ENCODE data around the gene SUSD4. TPM values are rescaled to one million over a fixed set of nuclear protein-coding genes. Genes with fewer than 3 reads are reported as not detected.

SUSD4 gene
- total RNA-seq, 1 experiment from 2014 or later = not detected

DNA sequence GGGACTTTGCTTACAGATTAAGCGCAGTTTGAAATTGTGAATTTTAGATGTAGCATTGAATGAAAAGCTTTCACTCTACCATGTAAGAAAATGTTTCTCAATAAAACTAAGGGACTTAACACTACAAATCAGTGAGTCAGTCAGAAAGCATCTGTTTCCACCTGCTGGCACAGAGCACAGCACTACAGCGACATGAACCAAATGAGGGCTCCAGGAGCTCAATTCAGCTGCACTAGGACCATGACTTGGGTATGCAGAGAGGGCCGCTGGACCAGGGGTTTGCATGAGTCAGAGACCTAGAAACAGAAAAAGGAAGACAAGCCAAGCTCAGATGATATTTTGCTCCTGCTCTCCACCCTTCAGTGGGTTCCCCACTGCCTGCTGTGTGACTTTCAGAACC is 5.2 kb downstream of the SUSD4 start:
- peak; percentile 15 for DNase-seq (ENCODE audit: low spot score)

DNA sequence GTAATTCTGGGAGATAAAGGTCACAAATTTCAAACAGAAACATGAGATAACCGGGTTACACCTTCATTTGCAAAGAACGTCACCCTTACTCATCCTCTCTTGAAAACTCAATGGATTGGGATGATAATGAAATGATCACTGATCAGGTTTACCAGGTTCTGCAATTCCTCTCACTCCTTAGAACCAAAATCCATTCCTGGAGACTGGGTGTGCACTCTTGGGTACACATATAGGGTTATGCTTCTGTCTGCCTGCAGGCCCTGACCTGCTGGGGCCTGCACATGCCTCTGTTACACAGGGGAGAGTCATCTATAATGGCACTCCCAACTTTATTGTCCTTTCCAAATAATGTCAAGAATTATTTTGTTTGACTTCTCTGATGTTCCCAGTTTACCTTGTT is 8.3 kb downstream of the SUSD4 start:
- no peak for DNase-seq (ENCODE audit: low spot score)

DNA sequence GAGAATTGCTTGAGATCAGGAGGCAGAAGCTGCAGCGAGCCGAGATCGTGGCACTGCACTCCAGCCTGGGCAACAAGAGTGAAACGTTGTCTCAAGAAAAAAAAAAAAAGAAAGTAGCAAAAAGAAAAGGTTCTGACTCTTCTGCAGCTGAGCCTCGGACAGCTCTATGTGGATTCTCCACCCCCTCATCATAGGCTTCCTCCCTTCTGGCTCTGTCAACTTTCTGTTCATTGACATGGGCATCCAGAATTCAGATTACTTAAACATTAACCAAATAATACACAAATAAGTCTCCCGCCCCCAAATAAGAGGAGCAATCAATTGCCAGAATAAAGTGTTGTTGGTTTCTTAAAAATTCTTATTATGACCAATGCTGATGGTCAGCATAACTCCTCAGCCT is 10.0 kb downstream of the SUSD4 start:
- no peak for DNase-seq (ENCODE audit: low spot score)

DNA sequence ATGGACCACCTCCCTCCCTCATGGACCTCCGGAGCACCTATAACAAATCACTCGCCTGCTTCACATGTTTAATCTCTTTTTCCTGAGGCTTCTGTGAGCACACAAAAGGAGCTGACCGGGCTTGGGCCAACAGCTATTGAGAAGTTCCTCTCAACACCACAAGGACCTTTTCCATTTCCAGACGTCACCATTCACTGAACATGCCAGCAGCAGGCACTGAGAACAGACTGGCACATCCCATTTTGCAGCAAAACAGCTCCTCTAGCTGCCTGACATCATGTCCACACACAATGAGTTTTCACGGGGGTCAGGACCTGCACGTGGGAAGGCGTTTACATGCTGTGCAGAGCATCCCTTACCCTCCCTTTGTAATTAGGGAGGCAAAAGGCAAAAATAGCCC is 11.0 kb downstream of the SUSD4 start:
- no peak for DNase-seq (ENCODE audit: low spot score)

DNA sequence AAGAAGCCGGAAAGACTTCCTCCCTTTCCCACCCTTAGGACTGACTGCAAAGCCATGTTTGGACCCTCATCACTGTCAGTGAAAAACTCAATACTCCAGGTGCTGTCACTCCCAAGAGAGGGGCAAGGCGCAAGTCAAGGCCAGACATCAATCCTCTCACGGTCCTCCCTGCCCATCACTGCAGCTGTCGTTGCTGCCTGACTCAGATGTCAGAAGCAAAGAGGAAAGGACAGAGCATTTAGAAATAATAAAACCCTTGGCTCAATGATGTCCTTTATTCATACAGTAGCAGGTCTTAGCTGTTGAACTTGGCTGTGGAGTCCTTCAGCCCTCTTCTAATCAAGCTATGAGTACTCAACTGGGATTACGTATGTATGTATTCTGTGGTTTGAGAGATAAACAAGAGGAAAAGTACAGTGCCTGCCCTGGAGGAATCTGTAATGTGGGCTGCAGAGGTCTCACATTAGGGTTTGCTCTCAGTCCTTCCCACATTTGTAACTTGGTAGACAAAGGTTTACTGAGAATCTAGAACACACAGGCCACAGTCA is 13.5 kb downstream of the SUSD4 start:
- no peak for DNase-seq (ENCODE audit: low spot score)

DNA sequence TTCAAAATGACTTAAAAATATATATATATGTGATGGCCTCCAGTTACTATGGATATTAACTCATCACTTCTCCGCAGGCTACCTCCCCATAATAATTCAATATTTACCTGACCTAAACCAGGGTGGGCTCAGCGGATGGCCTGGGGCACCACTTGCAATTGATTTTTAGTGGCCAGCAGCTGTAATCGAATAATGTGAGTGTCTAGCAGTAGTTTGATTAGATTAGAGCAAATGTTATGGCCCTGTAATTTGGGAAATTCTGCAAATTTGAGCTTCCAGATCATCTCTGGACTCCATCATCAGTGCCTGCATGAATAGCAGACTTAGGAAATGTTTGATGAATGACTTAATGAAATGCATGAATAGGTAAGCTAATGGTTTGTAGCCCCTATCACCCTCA is 14.7 kb downstream of the SUSD4 start:
- no peak for DNase-seq (ENCODE audit: low spot score)

DNA sequence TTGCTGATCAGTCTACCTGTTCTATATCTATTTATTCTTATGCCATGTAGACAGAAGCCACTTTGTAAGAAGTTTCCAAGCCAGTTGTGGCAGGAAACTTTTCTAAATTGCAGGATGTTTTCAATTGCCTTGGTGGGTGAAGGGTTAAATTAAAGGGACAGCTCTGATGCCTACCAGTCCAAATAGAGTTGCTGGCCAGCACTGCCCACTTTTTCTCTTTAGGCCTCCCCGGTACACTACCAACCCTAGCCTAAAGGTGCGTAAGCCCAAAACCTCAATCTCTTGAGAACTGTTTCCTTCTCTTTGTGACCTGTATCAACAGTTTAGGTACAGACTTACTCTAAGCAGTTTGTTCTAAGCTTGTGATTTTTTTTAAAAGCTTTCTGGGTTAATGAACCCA is 15.5 kb downstream of the SUSD4 start:
- no peak for DNase-seq (ENCODE audit: low spot score)

DNA sequence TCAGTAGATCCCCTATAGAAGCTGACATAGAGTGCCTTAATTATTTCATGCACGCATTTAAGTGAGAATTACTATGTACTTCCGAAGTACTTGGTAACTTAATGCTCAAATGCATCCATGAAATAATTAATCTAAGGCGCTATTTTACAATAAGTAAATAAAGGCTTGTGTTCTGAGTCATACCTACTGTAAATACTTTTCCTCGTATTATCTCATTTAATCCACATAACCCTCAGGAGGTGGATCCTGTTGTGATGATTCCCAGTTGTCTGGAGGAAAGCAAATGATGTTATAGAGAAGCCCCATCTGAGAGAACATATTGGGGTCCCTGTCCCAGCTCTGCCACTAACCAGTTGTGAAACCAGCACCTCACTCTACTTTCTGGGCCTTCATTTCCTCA is 16.4 kb downstream of the SUSD4 start:
- no peak for DNase-seq (ENCODE audit: low spot score)

DNA sequence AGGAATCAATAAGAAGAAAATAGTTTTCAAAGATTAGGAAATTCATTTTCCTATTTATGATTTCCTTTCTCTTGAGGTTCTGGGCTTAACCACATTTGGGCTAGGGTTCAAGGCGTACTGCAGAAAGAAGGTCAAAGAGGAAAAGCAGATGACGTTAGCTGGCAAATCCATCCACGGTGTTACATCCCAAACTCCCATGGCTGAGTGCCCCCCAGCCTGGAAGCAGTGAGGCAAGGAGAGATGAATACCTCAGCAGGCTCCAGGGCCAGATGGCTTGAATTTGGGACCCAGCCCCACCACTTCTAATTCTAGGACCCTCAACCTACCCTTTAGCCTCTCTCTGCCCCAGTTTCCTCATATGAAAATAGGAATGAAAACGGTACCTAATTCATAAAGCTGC is 17.7 kb downstream of the SUSD4 start:
- no peak for DNase-seq (ENCODE audit: low spot score)

DNA sequence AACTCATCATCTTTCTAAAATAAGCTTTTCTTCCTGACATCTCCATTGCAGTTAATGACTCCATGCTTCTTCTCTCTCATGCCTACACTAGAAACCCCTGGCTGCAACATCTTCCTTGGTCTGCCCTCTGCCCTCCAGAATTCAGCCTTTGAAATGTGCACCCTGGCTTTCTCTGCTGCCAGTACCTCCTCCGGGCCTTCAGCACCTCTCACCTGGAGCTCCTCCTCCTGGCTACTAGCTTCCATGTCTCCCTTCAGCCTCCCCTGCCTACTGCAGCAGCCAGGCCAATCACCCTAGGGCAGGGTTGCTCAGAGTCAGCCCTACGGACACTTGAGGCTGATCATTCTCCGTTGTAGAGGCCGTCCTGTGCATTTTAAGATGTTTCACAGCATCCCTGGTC is 18.3 kb downstream of the SUSD4 start:
- DNase-seq (ENCODE audit: low spot score) = no peak

DNA sequence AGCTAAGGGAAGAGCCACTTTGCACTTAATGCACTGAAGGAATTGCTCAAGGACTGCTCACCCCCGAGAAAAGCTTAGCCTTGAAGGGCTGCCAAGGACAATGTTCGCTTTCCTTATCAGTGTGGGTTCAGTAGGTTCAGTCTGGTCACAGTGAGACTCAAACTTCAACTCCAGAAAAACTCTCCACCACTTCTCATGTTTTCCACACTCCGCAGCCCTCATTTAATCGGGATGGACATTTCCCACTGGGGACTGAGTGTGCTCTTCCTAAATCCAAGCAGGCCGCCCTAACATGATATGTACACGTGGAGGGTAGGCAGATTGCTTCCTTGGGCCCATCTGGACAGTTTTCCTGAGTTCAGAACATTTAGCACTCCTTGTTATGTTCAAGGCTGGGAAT is 19.5 kb downstream of the SUSD4 start:
- DNase-seq (ENCODE audit: low spot score) = no peak

DNA sequence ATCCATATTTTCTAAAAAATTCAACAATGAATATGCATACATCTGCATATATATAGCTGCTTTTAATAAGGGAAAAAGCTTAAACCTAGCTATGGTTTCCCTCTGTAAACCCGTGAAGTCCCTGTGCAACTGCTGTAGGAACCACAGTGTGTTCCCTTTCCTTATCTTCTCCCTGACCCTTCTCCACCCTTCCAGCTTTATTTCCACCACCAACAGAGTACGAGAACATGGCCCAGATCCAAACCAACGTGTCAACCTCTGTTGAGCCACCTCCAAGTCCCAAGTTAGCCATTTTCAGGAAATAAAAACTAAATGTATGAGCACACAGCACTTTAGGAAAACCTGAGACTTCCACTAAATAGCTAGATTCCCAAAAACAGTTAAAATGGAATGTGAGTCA is 20.3 kb downstream of the SUSD4 start:
- DNase-seq (ENCODE audit: low spot score) = no peak

DNA sequence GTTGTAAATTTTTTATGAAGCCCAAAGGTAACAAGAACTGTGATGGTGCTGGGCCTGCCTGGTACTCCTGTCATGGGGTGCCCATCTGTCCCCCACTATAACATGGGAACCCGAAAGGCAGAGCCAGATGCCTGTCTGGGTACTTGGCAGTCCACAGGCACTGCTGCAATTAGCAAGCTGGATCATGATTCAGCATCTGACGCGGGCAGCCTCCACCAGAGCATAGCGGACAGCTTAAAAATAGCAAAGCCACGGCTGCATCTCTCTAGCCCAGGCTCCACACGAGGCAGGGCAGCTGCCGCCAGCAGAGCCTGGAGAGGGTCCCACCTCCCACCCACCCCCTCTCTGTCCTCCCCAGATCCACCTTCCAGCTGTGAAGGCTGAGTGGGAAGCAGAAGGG is 22.9 kb downstream of the SUSD4 start:
- peak; percentile 70 for DNase-seq (ENCODE audit: low spot score)

DNA sequence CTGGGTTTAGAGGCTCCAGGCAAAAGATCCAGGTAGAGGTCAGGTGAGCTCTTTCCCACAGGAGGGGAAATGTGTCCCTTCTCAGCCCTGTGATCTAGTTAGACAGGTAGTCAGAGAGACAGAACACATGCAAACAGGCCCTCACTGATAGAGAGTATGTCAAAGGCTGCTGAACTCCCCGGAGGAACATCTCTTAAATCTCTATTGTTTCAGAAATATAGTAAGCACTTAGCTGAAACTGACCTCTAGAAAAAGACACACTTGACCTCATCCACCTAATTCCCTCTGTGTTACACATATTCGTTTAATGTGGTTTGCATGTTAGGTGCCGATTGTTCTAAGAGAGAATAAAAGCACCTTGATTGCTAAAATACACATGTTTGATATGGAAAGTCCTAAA is 23.3 kb downstream of the SUSD4 start:
- DNase-seq (ENCODE audit: low spot score) = no peak

DNA sequence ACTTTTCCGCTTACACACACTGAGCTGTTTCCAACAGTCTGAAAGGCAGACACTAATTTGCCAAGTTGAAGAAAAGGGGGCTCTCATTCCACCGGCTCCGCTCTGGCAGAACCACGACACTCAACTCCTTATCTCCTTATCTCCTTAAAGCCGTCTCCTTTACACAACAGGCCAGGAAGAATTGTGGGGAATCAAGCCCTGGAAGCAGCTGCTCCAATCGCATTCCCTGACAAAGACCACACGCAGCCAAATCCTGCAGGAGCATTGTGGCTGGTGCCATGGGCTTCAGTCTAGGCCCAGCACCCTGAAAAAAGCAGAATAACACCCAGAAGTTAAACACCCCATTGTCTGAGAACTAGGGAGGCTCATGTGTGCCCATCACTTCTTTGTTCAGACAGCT is 24.1 kb downstream of the SUSD4 start:
- DNase-seq (ENCODE audit: low spot score) = no peak

DNA sequence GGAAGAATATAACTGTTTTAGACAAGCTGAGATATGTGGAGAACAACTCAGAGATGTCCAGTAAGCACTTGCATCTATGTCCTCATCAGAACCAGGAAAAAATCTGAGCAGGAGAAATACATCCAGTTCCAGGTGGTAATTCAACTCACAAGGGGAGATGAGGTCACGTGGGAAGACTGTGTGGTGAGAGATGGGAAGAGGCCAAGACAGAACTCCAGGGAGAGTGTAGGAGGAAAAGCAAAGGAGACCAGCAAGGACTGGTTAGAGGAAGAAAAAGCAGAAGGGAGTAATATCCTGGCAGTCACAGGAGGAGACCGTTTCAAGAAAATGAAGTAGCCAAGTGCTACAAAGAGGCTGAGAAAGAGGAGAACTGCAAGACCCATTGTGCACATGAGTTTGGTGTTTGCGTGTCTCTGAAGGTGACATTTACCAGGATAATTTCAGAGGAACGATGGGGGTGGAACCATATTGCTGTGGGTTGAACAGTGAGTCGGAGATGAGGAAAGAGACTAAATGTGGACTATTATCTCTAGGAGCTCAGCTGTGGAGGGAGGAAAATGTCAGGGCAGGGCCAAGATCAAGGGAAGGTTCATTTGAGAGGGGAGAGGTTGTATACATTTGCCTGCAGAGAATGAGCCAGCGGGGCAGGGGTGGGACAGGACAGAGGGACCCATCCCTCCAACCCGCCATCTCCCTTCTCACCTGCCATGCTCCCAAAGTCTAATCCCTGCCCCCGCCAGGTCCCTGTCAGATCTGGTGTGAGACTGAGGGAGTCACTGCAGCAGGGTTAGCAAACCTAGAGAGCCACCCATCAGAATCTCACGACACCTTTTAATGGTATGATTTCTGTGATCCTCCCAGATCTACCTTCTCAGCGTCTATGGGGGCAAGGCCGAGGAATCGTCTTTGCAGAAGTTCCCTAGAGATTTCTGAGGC is 24.9 kb downstream of the SUSD4 start:
- DNase-seq (ENCODE audit: low spot score) = no peak

DNA sequence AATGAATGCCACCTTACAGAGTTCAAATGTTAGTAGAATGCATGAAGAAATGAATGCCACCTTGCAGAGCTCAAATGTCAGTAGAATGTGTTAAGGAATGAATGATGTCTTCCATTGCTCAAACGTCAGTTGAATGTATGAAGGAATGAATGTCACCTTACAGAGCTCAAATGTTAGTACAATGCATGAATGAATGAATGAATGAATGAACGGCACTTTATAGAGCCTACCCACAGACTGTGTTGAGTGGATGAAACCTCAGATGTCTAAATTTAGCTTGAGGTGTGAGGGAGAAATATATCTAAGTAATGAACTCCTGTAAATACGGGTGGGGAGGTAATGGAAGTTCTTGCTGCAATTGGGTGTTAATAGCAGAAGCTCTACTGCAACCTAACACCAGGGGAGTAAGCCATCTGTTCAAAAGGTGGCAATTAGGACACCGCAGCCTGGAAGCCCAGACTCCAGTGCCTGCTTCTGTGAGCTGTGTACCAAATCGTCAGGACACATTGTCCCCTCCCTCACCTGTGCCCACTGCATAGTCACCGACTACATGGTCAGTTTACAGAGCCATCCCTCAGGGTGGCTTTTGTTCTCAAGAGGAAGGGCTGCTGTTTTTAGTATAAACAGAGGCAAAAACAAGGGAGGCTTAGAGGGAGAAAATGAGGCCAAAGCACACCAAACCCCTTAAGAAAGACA is 26.7 kb downstream of the SUSD4 start:
- no peak for DNase-seq (ENCODE audit: low spot score)

DNA sequence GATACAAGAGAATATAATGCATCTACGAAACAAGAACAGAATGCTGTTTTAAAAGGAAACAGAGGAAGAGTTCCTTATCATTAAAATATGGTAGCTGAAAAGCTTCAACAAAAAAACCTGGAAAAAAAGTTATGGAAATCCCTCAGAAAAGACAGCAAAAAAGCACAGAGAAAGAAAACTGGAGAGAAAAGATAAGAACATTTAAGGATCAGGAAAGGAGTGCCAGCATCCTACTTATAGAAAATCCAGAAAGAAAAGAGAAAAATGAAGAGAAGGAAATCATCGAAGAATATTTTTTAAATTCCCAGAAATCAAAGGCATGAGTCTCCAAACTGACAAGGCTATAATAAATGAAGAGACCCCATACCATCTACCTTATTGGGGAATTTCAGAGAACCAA is 29.8 kb downstream of the SUSD4 start:
- no peak for DNase-seq (ENCODE audit: low spot score)

DNA sequence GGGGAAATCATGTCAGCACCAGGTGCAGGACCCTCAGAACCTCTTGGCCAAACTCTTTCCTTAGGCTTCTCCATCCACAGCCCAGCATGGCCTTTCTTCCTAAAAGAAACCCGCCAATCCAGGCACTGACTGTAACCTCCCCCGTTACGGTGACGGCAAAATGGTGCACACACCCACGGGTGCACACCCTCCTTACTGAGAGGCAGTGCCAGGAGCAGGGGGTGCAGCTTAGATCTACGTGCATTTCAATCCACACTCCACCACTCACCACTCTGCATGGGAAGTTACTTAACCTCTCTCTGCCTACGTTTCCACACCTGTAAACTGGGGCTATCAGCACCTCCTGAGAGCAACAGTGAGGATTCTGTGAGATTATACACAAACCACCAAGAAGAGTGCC is 31.0 kb downstream of the SUSD4 start:
- DNase-seq (ENCODE audit: low spot score) = no peak

DNA sequence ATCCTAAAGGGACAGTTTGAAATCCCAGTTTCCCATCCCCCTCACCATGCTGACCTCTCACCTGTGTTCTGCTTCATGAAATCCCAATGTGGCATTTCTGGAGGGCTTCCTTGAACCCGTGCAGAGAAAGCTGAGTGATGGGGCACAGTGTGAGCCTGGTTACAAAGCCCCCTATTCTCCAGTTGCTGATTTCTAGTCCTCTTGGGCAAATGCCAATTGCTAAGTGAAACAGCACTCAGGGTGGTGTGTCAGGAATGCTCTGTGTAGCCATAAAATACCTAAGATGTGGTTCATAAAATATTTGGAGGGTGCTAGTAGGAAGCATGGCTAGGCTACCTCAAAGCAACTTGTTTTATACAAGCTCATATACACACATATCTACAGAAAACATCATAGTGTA is 32.0 kb downstream of the SUSD4 start:
- DNase-seq (ENCODE audit: low spot score) = peak; percentile 53

DNA sequence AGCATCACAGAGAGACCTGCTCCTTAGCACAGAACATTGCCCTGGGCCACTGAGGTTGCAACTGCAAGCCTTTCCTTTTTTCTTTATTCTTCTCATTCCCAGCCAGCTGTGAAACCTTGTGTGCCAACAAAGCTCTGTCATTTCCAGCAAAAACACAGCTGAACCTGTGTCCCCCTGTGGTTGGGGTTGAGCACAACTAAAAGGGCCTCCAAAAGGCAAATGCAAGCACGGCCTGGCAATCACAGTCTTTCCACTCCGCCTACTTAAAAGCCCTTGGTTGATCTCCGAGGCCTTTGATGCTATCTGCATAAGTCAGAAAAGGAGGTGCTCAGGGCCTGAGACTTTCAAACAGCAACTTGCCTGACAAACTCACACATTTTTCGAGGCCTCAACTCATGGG is 32.7 kb downstream of the SUSD4 start:
- DNase-seq (ENCODE audit: low spot score) = no peak

DNA sequence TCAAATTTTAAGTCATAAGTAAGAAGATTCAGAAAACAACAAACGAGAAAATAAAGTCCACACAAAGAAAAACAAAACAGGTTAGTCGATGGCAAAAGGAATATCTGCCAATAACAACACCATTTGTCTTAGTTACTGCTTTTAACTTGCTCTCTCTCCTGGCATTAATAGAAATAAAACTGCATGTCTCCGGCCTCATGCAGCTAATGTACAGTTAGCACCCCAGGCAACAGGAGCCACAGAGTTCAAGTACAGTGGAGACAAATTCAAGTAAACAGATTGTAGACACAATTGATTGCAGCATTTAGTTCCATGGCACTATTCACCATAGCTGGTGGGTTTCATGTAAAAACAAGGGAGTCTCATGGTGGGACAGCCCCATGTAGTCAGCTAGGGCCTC is 33.5 kb downstream of the SUSD4 start:
- no peak for DNase-seq (ENCODE audit: low spot score)

All from A172 (cell line).